ENCODE results near the gene UBA1. TPM values are rescaled to one million over a fixed set of nuclear protein-coding genes. Genes with fewer than 3 reads are reported as not detected.

UBA1 gene
- total and polyA plus RNA-seq, 2 of the 8 experiments (the other 6 are each of a cell fraction or from before 2014, with no cell fraction given), result 313 to 458 TPM

GRCh38 chrX:47182106-47182700 lies 11.4 kb upstream of the UBA1 start:
- H3K27me3 ChIP-seq (replicated peaks in 1 of 4; ENCODE audit: control insufficient read depth in 3 of 4, extremely low read depth in 1 of 4, insufficient read depth in 3 of 4, low read length in 3 of 4), result no peaks in the 10 kb centered on the region
- no peak overlapping the region for H3K4me3 ChIP-seq (ENCODE audit: extremely low read depth in 1 of 4, insufficient read depth in 2 of 4, low read depth in 3 of 4, low read length in 4 of 4)

More at GRCh38 chrX:47182106-47182700, 11.4 kb upstream of the UBA1 start:
- no peak overlapping the region for H4K8ac ChIP-seq (ENCODE audit: extremely low read depth, insufficient read depth, low read length)
- TF ChIP-seq SUZ12 (IDR thresholded peaks at IDR 0.05; ENCODE audit: low read length) (no peak), NRF1 (IDR thresholded peaks at IDR 0.05; ENCODE audit: low read depth, low read length) (no peak), POLR2A (IDR thresholded peaks at IDR 0.05; ENCODE audit: control extremely low read depth in 1 of 2, low read depth in 2 of 2, low read length in 2 of 2) (no peak), ASH2L (IDR thresholded peaks at IDR 0.05; ENCODE audit: low read length) (no peak), CHD2 (IDR thresholded peaks at IDR 0.05; ENCODE audit: low read length) (no peak), NANOG (IDR thresholded peaks at IDR 0.05; ENCODE audit: insufficient read depth, low read depth, low read length, poor library complexity, severe bottlenecking) (no peak), CBX8 (IDR thresholded peaks at IDR 0.05; ENCODE audit: borderline replicate concordance, low read depth, low read length) (no peak), KDM5A (IDR thresholded peaks at IDR 0.05; ENCODE audit: low read length) (no peak), PHF8 (conservative IDR thresholded peaks at IDR 0.05; ENCODE audit: low read depth, low read length) (no peak), HDAC2 (IDR thresholded peaks at IDR 0.05; ENCODE audit: borderline replicate concordance in 1 of 2, low read depth in 2 of 2, low read length in 2 of 2) (no peak)
- H3K23ac ChIP-seq (ENCODE audit: insufficient read length), result no peak overlapping the region
- WGBS, 2 experiments (ENCODE audit: extremely low coverage in 1 of 2, insufficient coverage in 1 of 2, insufficient read length in 1 of 2, insufficient replicate concordance in 2 of 2, low coverage in 1 of 2, low lambda C conversion rate in 2 of 2, missing lambda C conversion rate in 1 of 2), result 98% methylated on average over 9 of the region's 9 CpGs; no CpG with 5 or more reads in 1 of the 2 experiments
- no peak overlapping the region for H3K14ac ChIP-seq (ENCODE audit: insufficient read length)
- no peak overlapping the region for H3K4ac ChIP-seq (replicated peaks; ENCODE audit: insufficient read length, low read depth, low read length)
- H3K79me1 ChIP-seq (ENCODE audit: low read depth, low read length), result no peaks in the 10 kb centered on the region
- H2BK20ac ChIP-seq (ENCODE audit: low read length), result no peak overlapping the region
- H4K91ac ChIP-seq (replicated peaks; ENCODE audit: insufficient read length, low read length), result no peak overlapping the region
- no peak overlapping the region for H3K18ac ChIP-seq (ENCODE audit: extremely low read depth, low read length)
- POLR2A ChIA-PET (ENCODE audit: partially characterized antibody), result interaction anchor here (0.5 to 0.6 kb wide), 2 partner anchors 18 to 146 kb away, joined by 4 read pairs; no protein-coding TSS in a partner anchor
- H2BK15ac ChIP-seq (ENCODE audit: low read length), result no peak overlapping the region
- H3K23me2 ChIP-seq (ENCODE audit: low read depth, low read length), result no peaks in the 10 kb centered on the region
- H3K36me3 ChIP-seq (ENCODE audit: control insufficient read depth in 2 of 4, insufficient read depth in 4 of 4, low read length in 3 of 4), result peaks cover 2 to 45% (median 26%) of the 10 kb centered on the region in 4 experiments; a peak in 6 of 8 replicates
- DNase-seq (ENCODE audit: low read depth in 1 of 2, low spot score in 2 of 2), result no peak
- no peak overlapping the region for H3K27ac ChIP-seq (ENCODE audit: low read depth, low read length)
- no peak overlapping the region for H2AK5ac ChIP-seq (ENCODE audit: low read depth, low read length)
- H2BK12ac ChIP-seq (ENCODE audit: low read depth, low read length), result no peak overlapping the region
- no peak overlapping the region for H2BK5ac ChIP-seq (ENCODE audit: low read depth, low read length)
- no peaks in the 10 kb centered on the region for H3K79me2 ChIP-seq (ENCODE audit: control insufficient read depth in 1 of 2, insufficient read depth in 2 of 2, low read length in 2 of 2)
- H3K56ac ChIP-seq (replicated peaks; ENCODE audit: insufficient read length, low read depth, low read length), result no peak overlapping the region
- H2BK120ac ChIP-seq (replicated peaks; ENCODE audit: low read depth, low read length), result no peak overlapping the region
- no peak overlapping the region for H3K4me2 ChIP-seq (ENCODE audit: insufficient read depth in 1 of 2, low read depth in 2 of 2, low read length in 2 of 2)
- H3K4me1 ChIP-seq (replicated peaks in 1 of 4; ENCODE audit: control insufficient read depth in 3 of 4, insufficient read depth in 4 of 4, low read length in 3 of 4), result peaks cover 0 to 2% (median 0%) of the 10 kb centered on the region in 4 experiments; a peak in 1 of 7 replicates
- H2AFZ ChIP-seq (ENCODE audit: low read length), result no peak overlapping the region
- CTCF ChIA-PET (ENCODE audit: partially characterized antibody), result no interaction called here
- H4K5ac ChIP-seq (ENCODE audit: insufficient read length, low read depth, low read length), result no peak overlapping the region
- FAIRE-seq, result no peak
- peaks cover 0 to under 1% of the 10 kb centered on the region in 2 experiments for H4K20me1 ChIP-seq (replicated peaks in 1 of 2; ENCODE audit: control insufficient read depth in 1 of 2, insufficient read depth in 2 of 2, low read length in 2 of 2)
- no peaks in the 10 kb centered on the region for H3K9me3 ChIP-seq (ENCODE audit: insufficient read depth in 2 of 2, low read depth in 1 of 2, low read length in 1 of 2)
- H3K9ac ChIP-seq (replicated peaks in 1 of 4; ENCODE audit: extremely low read depth in 1 of 4, low read depth in 3 of 4, low read length in 3 of 4), result no peak overlapping the region

All from H1 (cell line).